Astrocyte (in vitro differentiated cells and primary cell): ENCODE results near the gene CHST11. TPM values are rescaled to one million over a fixed set of nuclear protein-coding genes. Genes with fewer than 3 reads are reported as not detected.

Experiments
- DNase-seq: peaks from one replicate; pipeline ENCODE4 v3.0.0-alpha.2; 2010; ENCODE audit warnings: low read depth
- FAIRE-seq: peaks from 2 replicates; lab custom pipeline; 2011; peaks lifted over from hg19 to GRCh38; lab: Jason Lieb, UNC
- H2AFZ ChIP-seq: 2 replicates; pipeline ENCODE4 v1.6.0; 2012; ENCODE audit warnings: low read depth, low read length, inconsistent platforms
- H3K27ac ChIP-seq: 2 replicates; pipeline ENCODE4 v1.5.1; 2011; ENCODE audit warnings: low read depth, low read length, inconsistent platforms
- H3K27me3 ChIP-seq: 2 replicates; pipeline ENCODE4 v1.6.0; 2011; ENCODE audit warnings: low read length, inconsistent platforms; ENCODE audit not compliant: insufficient read depth
- H3K36me3 ChIP-seq: 2 replicates; pipeline ENCODE4 v1.5.1; 2011; ENCODE audit warnings: low read length, inconsistent platforms; ENCODE audit not compliant: insufficient read depth
- H3K4me1 ChIP-seq: 2 replicates; pipeline ENCODE4 v1.5.1; 2011; ENCODE audit warnings: low read length, inconsistent platforms; ENCODE audit not compliant: insufficient read depth
- H3K4me2 ChIP-seq: 2 replicates; pipeline ENCODE4 v1.6.0; 2012; ENCODE audit warnings: low read length, inconsistent platforms
- H3K4me3 ChIP-seq: 2 replicates; pipeline ENCODE4 v1.5.1; 2011; ENCODE audit warnings: low read depth, mild to moderate bottlenecking, low read length, inconsistent platforms; ENCODE audit not compliant: insufficient read depth
- H3K79me2 ChIP-seq: 2 replicates; pipeline ENCODE4 v1.6.0; 2012; ENCODE audit warnings: mild to moderate bottlenecking, low read length, inconsistent platforms; ENCODE audit not compliant: insufficient read depth
- H3K9ac ChIP-seq: 2 replicates; pipeline ENCODE4 v1.6.0; 2012; ENCODE audit warnings: mild to moderate bottlenecking, low read length, inconsistent platforms
- H3K9me3 ChIP-seq: 2 replicates; pipeline ENCODE4 v1.5.1; 2012; ENCODE audit warnings: low read depth, mild to moderate bottlenecking, low read length, inconsistent platforms; ENCODE audit not compliant: insufficient read depth
- H4K20me1 ChIP-seq: 2 replicates; pipeline ENCODE4 v1.6.0; 2012; ENCODE audit warnings: low read length, inconsistent platforms; ENCODE audit not compliant: insufficient read depth
- H3K27ac Mint-ChIP-seq: one replicate; pipeline ENCODE4 v1.8.0; 2021; ENCODE audit warnings: mild to moderate bottlenecking, mixed read lengths; ENCODE audit not compliant: unreplicated experiment
- H3K27me3 Mint-ChIP-seq: one replicate; pipeline ENCODE4 v1.8.0; 2021; ENCODE audit warnings: low read depth, mixed read lengths; ENCODE audit not compliant: unreplicated experiment
- H3K36me3 Mint-ChIP-seq: one replicate; pipeline ENCODE4 v1.8.0; 2021; ENCODE audit warnings: low read depth, mixed read lengths; ENCODE audit not compliant: unreplicated experiment
- H3K4me1 Mint-ChIP-seq: one replicate; pipeline ENCODE4 v1.8.0; 2021; ENCODE audit warnings: low read depth, mixed read lengths; ENCODE audit not compliant: unreplicated experiment
- H3K4me3 Mint-ChIP-seq: one replicate; pipeline ENCODE4 v1.8.0; 2021; ENCODE audit warnings: mild to moderate bottlenecking, moderate library complexity, mixed read lengths; ENCODE audit not compliant: unreplicated experiment
- H3K9me3 Mint-ChIP-seq: one replicate; pipeline ENCODE4 v1.8.0; 2021; ENCODE audit warnings: mild to moderate bottlenecking, mixed read lengths; ENCODE audit not compliant: unreplicated experiment
- EZH2 ChIP-seq: IDR thresholded peaks from 2 replicates; pipeline ENCODE4 v1.6.1; 2012; ENCODE audit warnings: mild to moderate bottlenecking, low read length, inconsistent platforms; ENCODE audit not compliant: insufficient read depth
- total RNA-seq: library from RNA; stranded (reverse); gene quantifications from 2 replicates; pipeline ENCODE4 v1.2.1, GENCODE V29; 2021
- TF ChIP-seq, protein P1 (sequence below): IDR thresholded peaks from 2 replicates; pipeline ENCODE4 v1.5.1; 2011; ENCODE audit warnings: low read depth, mild to moderate bottlenecking, inconsistent platforms, low read length, moderate library complexity; ENCODE audit not compliant: insufficient read depth

Gene CHST11
- total RNA-seq, 1 donor from 2014 or later, result 30.2 TPM

- Histone ChIP-seq H3K4me3 (no peak overlapping the region), H3K4me1 (peaks cover 35% of the 10 kb centered on the region), H3K27me3 (no peaks in the 10 kb centered on the region), H4K20me1 (peaks cover 62% of the 10 kb centered on the region), H3K9ac (no peak overlapping the region), H2AFZ (no peak overlapping the region), H3K4me2 (no peak overlapping the region), H3K36me3 (no peaks in the 10 kb centered on the region), H3K27ac (no peak overlapping the region), H3K9me3 (no peaks in the 10 kb centered on the region), H3K79me2 (peaks cover 5% of the 10 kb centered on the region)
- Mint-ChIP-seq H3K27me3 (no peaks in the 10 kb centered on the region), H3K9me3 (no peaks in the 10 kb centered on the region), H3K36me3 (peaks cover under 1% of the 10 kb centered on the region), H3K27ac (no peak overlapping the region), H3K4me3 (no peak overlapping the region), H3K4me1 (peaks cover 19% of the 10 kb centered on the region)
- FAIRE-seq (no peak), DNase-seq (no peak)
- TF ChIP-seq, protein P1, sequence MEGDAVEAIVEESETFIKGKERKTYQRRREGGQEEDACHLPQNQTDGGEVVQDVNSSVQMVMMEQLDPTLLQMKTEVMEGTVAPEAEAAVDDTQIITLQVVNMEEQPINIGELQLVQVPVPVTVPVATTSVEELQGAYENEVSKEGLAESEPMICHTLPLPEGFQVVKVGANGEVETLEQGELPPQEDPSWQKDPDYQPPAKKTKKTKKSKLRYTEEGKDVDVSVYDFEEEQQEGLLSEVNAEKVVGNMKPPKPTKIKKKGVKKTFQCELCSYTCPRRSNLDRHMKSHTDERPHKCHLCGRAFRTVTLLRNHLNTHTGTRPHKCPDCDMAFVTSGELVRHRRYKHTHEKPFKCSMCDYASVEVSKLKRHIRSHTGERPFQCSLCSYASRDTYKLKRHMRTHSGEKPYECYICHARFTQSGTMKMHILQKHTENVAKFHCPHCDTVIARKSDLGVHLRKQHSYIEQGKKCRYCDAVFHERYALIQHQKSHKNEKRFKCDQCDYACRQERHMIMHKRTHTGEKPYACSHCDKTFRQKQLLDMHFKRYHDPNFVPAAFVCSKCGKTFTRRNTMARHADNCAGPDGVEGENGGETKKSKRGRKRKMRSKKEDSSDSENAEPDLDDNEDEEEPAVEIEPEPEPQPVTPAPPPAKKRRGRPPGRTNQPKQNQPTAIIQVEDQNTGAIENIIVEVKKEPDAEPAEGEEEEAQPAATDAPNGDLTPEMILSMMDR, result no peak
- no peak for TF ChIP-seq EZH2
Observed at GRCh38 chr12:104708891-104709290, 252.1 kb downstream of the CHST11 start.

GRCh38 chr12:104709692-104710435, 253.1 kb downstream of the CHST11 start:
- H3K36me3 ChIP-seq, result no peaks in the 10 kb centered on the region
- H3K4me3 Mint-ChIP-seq, result no peak overlapping the region
- H4K20me1 ChIP-seq, result peaks cover 63% of the 10 kb centered on the region
- H3K4me1 Mint-ChIP-seq, result peaks cover 19% of the 10 kb centered on the region
- H3K27me3 ChIP-seq, result no peaks in the 10 kb centered on the region
- no peak for TF ChIP-seq EZH2
- TF ChIP-seq, protein P1, result no peak
- H3K27me3 Mint-ChIP-seq, result no peaks in the 10 kb centered on the region
- no peak overlapping the region for H2AFZ ChIP-seq
- H3K79me2 ChIP-seq, result no peaks in the 10 kb centered on the region
- no peak overlapping the region for H3K4me3 ChIP-seq
- H3K27ac ChIP-seq, result no peak overlapping the region
- H3K4me2 ChIP-seq, result no peak overlapping the region
- H3K27ac Mint-ChIP-seq, result no peak overlapping the region
- no peaks in the 10 kb centered on the region for H3K9me3 ChIP-seq
- H3K9ac ChIP-seq, result no peak overlapping the region
- H3K36me3 Mint-ChIP-seq, result peaks cover 2% of the 10 kb centered on the region
- DNase-seq (no peak), FAIRE-seq (peak; percentile 13)
- no peaks in the 10 kb centered on the region for H3K9me3 Mint-ChIP-seq
- peaks cover 35% of the 10 kb centered on the region for H3K4me1 ChIP-seq
